Right cardiac atrium (tissue), 5 donors: ENCODE data around the gene SLC16A8. TPM values are rescaled to one million over a fixed set of nuclear protein-coding genes. Genes with fewer than 3 reads are reported as not detected.
A peak's percentile ranks its signal among the peaks of the same experiment; 100 is the strongest.
"Not testable (repeated sequence)": the region's sequence is repeated elsewhere in the genome, so short reads cannot be mapped to it uniquely, and the experiment has no call there.

Experiments
- ATAC-seq, 2 donors: fragments of 200-7000 bp; cut with Tn5 transposase; one replicate each; pipeline versions ENCODE4 v1.8.0 to v1.9.1; 2020; ENCODE audit warnings: moderate library complexity in 2 of 2, mild to moderate bottlenecking in 1 of 2
- DNase-seq, 3 donors: peaks; one replicate each; pipeline ENCODE4 v3.0.0-alpha.2; 2020
- H3K27ac ChIP-seq: one replicate; pipeline ENCODE4 v1.5.1; 2013; ENCODE audit warnings: mild to moderate bottlenecking, low read length, control low read depth, moderate library complexity
- H3K27me3 ChIP-seq: one replicate; pipeline ENCODE4 v1.6.1; 2013; ENCODE audit not compliant: control insufficient read depth, insufficient read depth
- H3K4me1 ChIP-seq: one replicate; pipeline ENCODE4 v1.6.1; 2013; ENCODE audit warnings: low read length; ENCODE audit not compliant: control insufficient read depth, insufficient read depth
- H3K4me3 ChIP-seq: one replicate; pipeline ENCODE4 v1.5.1; 2013; ENCODE audit warnings: low read length, control low read depth
- H3K9me3 ChIP-seq: one replicate; pipeline ENCODE4 v1.6.1; 2013; ENCODE audit warnings: low read length; ENCODE audit not compliant: control insufficient read depth
- WGBS: extraction: QIAGEN DNeasy Blood & Tissue Kit; methylation state at CpG from one replicate; pipeline ENCODE4 v1.1.7; 2013; 5-methylcytosine and 5-hydroxymethylcytosine counted together
- intact Hi-C, 4 donors: fragments of 100-400 bp; cut with DNase I; formaldehyde crosslinking; loops; one replicate each; pipeline versions ENCODE4 v1.11.0 to v1.14.0; 2022 to 2023
- polyA plus RNA-seq: library from polyadenylated mRNA; stranded (reverse); fragments of 200-250 nt; gene quantifications from one replicate; pipeline ENCODE4 v1.2.3, GENCODE V29; 2013
- total RNA-seq, 4 donors: library from RNA; stranded (reverse); fragmentation: NEBNext Ultra II Directional; extraction: Animal tissue kit (Norgen Biotek cat#: 25700); gene quantifications; one replicate each; pipeline ENCODE4 v1.2.1, GENCODE V29; 2021
- donor health status: healthy with polysubstance abuse.
- donor health status: DM: no; HTN: yes; CAD: no.
- donor health status: DM: no; HTN: no; CAD: no.
- donor health status: DM: no; HTN: yes; CAD: no; lungs with severe emphysema.
- donor health status: DM: yes; HTN: yes; CAD: no.

The SLC16A8 gene
- total and polyA plus RNA-seq, 5 donors: 0.41 to 0.68 (median 0.60) TPM; not detected in 1

- no peaks in the 10 kb centered on the region for H3K27me3 ChIP-seq
- no peak for ATAC-seq
- intact Hi-C loops: no loop called here
Measured at GRCh38 chr22:38085501-38085900, 1.5 kb upstream of the SLC16A8 start.

GRCh38 chr22:38085056-38085455 is 1.1 kb upstream of the SLC16A8 start:
- no peak overlapping the region for H3K27ac ChIP-seq
- H3K27me3 ChIP-seq: no peaks in the 10 kb centered on the region
- ATAC-seq: no peak
- peak in 2 of 3 donors; percentile 18 to 61 for DNase-seq
- 95% methylated on average over 12 of the region's 12 CpGs for WGBS
- no peak overlapping the region for H3K4me3 ChIP-seq
- peaks cover 2% of the 10 kb centered on the region for H3K4me1 ChIP-seq
- H3K9me3 ChIP-seq: no peaks in the 10 kb centered on the region
- intact Hi-C loops: no loop called here

More at GRCh38 chr22:38085501-38085900, 1.5 kb upstream of the SLC16A8 start:
- H3K27ac ChIP-seq: no peak overlapping the region
- peaks cover 2% of the 10 kb centered on the region for H3K4me1 ChIP-seq
- H3K4me3 ChIP-seq: no peak overlapping the region
- H3K9me3 ChIP-seq: no peaks in the 10 kb centered on the region
- peak in 2 of 3 donors; percentile 13 to 49 for DNase-seq
- WGBS: 67% methylated on average over 5 of the region's 5 CpGs

GRCh38 chr22:38082986-38083710 is 836 bp downstream of the SLC16A8 start:
- Histone ChIP-seq H3K4me3 (no peak overlapping the region), H3K27me3 (no peaks in the 10 kb centered on the region), H3K27ac (no peak overlapping the region), H3K4me1 (peaks cover 2% of the 10 kb centered on the region), H3K9me3 (no peaks in the 10 kb centered on the region)
- no peak for ATAC-seq
- intact Hi-C loops: no loop called here
- WGBS: 86% methylated on average over 24 of the region's 24 CpGs
- DNase-seq: peak in 1 of 3 donors; percentile 1

GRCh38 chr22:38081941-38082828 is 1.8 kb downstream of the SLC16A8 start:
- no peak overlapping the region for H3K27ac ChIP-seq
- peak in 1 of 2 donors; percentile 8 for ATAC-seq

GRCh38 chr22:38081636-38081940 is 2.4 kb downstream of the SLC16A8 start:
- WGBS: 10% methylated on average over 17 of the region's 17 CpGs
- Histone ChIP-seq H3K9me3 (no peaks in the 10 kb centered on the region), H3K4me1 (peaks cover 2% of the 10 kb centered on the region), H3K4me3 (peak overlapping the region; percentile 13), H3K27me3 (no peaks in the 10 kb centered on the region), H3K27ac (no peak overlapping the region)
- ATAC-seq (no peak), DNase-seq (no peak)
- intact Hi-C loops: no loop called here

More at GRCh38 chr22:38081941-38082828, 1.8 kb downstream of the SLC16A8 start:
- intact Hi-C loops: no loop called here
- no peaks in the 10 kb centered on the region for H3K9me3 ChIP-seq
- H3K4me3 ChIP-seq: no peak overlapping the region
- no peaks in the 10 kb centered on the region for H3K27me3 ChIP-seq
- DNase-seq: no peak
- WGBS: 30% methylated on average over 52 of the region's 52 CpGs
- peaks cover 2% of the 10 kb centered on the region for H3K4me1 ChIP-seq

GRCh38 chr22:38080850-38081635 is 2.9 kb downstream of the SLC16A8 start:
- DNase-seq (peak; percentile 64 to 87 (median 85)), ATAC-seq (peak; percentile 70 to 71)
- intact Hi-C loops: no loop called here
- Histone ChIP-seq H3K4me1 (peaks cover 2% of the 10 kb centered on the region), H3K4me3 (peak overlapping the region; percentile 13), H3K9me3 (no peaks in the 10 kb centered on the region), H3K27ac (no peak overlapping the region), H3K27me3 (no peaks in the 10 kb centered on the region)
- WGBS: 4% methylated on average over 110 of the region's 110 CpGs

GRCh38 chr22:38080474-38080849 is 3.5 kb downstream of the SLC16A8 start:
- 60% methylated on average over 11 of the region's 11 CpGs for WGBS
- H3K27me3 ChIP-seq: no peaks in the 10 kb centered on the region
- DNase-seq (peak in 1 of 3 donors; percentile 42), ATAC-seq (no peak)
- peaks cover 2% of the 10 kb centered on the region for H3K4me1 ChIP-seq
- intact Hi-C loops: no loop called here
- H3K9me3 ChIP-seq: no peaks in the 10 kb centered on the region
- H3K4me3 ChIP-seq: no peak overlapping the region
- H3K27ac ChIP-seq: no peak overlapping the region

DNA sequence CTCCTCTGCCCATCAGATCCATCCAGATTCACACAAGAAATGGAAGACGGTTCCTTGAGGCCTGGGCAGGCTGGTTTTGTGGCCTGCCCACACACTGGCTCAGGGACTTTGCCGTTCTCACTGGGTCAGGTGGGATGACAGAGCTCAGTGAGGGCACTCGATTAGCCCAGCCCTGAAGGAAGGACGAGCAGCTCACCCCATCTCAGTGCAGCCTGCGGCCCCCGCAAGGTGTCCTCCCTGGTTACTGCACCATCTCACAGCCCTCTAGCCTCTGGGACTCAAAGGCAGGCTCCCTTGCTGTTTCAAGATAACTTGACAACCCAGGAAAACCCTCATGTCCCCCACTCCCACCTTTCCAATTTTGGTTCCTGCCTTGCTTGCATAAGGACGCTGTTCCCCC is 4.2 kb downstream of the SLC16A8 start:
- intact Hi-C loops: no loop called here
- Histone ChIP-seq H3K27ac (no peak overlapping the region), H3K4me1 (peaks cover 2% of the 10 kb centered on the region), H3K9me3 (no peaks in the 10 kb centered on the region), H3K4me3 (no peak overlapping the region), H3K27me3 (no peaks in the 10 kb centered on the region)
- 88% methylated on average over 7 of the region's 7 CpGs for WGBS
- ATAC-seq (no peak), DNase-seq (no peak)

DNA sequence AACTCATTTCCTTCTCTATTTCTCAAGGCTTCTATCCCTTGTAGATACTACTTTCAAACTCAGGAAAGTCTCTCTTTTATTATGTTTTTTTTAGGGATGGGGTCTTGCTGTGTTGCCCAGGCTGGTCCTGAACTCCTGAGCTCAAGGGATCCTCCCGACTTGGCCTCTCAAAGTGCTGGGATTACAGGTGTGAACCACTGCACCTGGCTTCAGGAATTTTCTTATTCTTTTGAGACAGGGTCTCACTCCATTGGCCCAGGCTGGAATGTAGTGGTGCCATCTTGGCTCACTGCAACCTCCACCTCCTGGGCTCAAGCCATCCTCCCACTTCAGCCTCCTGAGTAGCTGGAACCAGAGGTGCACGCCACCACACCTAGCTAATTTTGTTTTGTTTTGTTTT is 4.8 kb downstream of the SLC16A8 start:
- intact Hi-C loops, H3K4me1 ChIP-seq, H3K4me3 ChIP-seq, H3K9me3 ChIP-seq, DNase-seq, H3K27me3 ChIP-seq, H3K27ac ChIP-seq, ATAC-seq: not testable (repeated sequence)
- 94% methylated on average over 2 of the region's 2 CpGs for WGBS

DNA sequence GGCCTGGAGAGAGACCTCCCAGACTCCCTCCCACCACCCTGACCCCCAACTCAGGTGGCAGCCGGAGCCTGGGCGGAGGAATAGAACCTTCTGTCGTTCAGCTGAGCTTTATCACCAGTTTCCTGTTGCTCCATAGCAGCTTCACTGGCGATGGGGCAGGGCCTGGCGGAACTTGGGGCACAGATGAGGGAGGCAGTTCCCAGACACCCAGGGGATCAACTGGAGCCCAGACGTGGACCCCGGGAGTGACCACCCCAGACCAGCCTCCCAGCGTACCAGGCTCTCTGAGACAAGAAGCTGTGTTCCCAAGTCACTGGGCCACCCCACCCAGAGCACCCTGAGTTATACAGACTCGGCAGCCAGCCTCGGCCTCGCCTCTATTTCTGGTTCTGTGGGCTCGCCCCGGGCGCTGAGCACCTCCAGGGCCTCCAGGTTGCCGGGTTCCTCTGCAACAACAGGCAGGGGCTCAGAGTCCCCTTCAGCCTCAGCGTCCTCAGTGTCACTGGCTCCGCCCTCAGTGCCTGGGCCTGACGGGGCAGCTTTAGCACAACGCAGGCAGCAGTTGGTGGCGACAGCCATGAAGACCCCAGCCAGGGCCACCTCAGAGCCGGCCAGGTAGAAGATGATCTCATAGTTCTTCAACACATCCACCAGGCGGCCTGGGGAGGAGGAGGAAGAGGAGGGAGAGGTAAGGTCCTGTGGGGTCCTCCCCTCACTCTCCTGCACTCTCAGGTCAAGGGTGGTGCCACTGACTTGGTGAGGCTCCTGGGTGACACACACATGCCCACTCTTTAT is 5.7 kb downstream of the SLC16A8 start:
- no peak overlapping the region for H3K27ac ChIP-seq
- no peaks in the 10 kb centered on the region for H3K9me3 ChIP-seq
- 71% methylated on average over 22 of the region's 22 CpGs for WGBS
- peaks cover 2% of the 10 kb centered on the region for H3K4me1 ChIP-seq
- DNase-seq (peak in 1 of 3 donors; percentile 42), ATAC-seq (no peak)
- H3K27me3 ChIP-seq: no peaks in the 10 kb centered on the region
- intact Hi-C loops: no loop called here
- H3K4me3 ChIP-seq: no peak overlapping the region
